K562 (cell line): ENCODE results near the gene EIF2S2. TPM values are rescaled to one million over a fixed set of nuclear protein-coding genes. Genes with fewer than 3 reads are reported as not detected.

Experiments
- ATAC-seq: fragments of 200-7000 bp; cut with Tn5 transposase; 3 replicates; pipeline ENCODE4 v1.9.1; 2020; ENCODE audit warnings: moderate library complexity
- BruUV-seq: library from RNA; stranded (reverse); fragments of 400-500 nt; replicated peaks from 2 replicates; lab custom pipeline; 2021; lab: Mats Ljungman, UMichigan
- CTCF ChIA-PET: fragments of 300-600 bp; formaldehyde crosslinking; extraction: SDS; loops from one replicate; lab custom pipeline; 2021; ENCODE audit warnings: low intra/inter-chr PET ratio; lab: Yijun Ruan, JAX
- POLR2A ChIA-PET: fragments of 300-600, 350-650 bp; sonication (Branson Sonifier 250); formaldehyde crosslinking; extraction: SDS; loops from one replicate; lab custom pipeline; 2021; ENCODE audit warnings: antibody characterized with exemption, inconsistent platforms; lab: Yijun Ruan, JAX
- DNase-seq, 4 experiments: peaks; one replicate each; pipeline versions ENCODE4 v3.0.0 to v3.0.0-alpha.2; 2011 to 2018; ENCODE audit warnings: low spot score in 3 of 4, mixed read lengths in 3 of 4; ENCODE audit errors: extremely low read depth in 1 of 4
- FAIRE-seq: peaks from 2 replicates; lab custom pipeline; 2011; peaks lifted over from hg19 to GRCh38; lab: Jason Lieb, UNC
- H2AFZ ChIP-seq: 2 replicates; pipeline ENCODE4 v1.6.0; 2011; ENCODE audit warnings: low read depth, low read length, control low read depth, inconsistent platforms
- H3K27ac ChIP-seq: fragments of 200-600 bp; 3 replicates; pipeline ENCODE4 v1.8.0; 2011; ENCODE audit warnings: low read depth, mild to moderate bottlenecking, control low read depth, inconsistent platforms, low read length, moderate library complexity, mixed read lengths; ENCODE audit errors: extremely low read depth
- H3K27me3 ChIP-seq, 2 experiments: fragments of 300-600 bp in 1 of 2; 2 replicates in 1 of 2; 3 replicates in 1 of 2; pipeline versions ENCODE4 v1.6.0 to v1.8.0; 2011; ENCODE audit warnings: inconsistent platforms in 2 of 2, low read length in 2 of 2, mild to moderate bottlenecking in 1 of 2, mixed read lengths in 1 of 2, moderate library complexity in 1 of 2; ENCODE audit not compliant: control insufficient read depth in 2 of 2, insufficient read depth in 2 of 2
- H3K36me3 ChIP-seq: fragments of 300-600 bp; 3 replicates; pipeline ENCODE4 v1.8.0; 2011; ENCODE audit warnings: mild to moderate bottlenecking, low read length, inconsistent platforms; ENCODE audit not compliant: control insufficient read depth, insufficient read depth
- H3K4me1 ChIP-seq, 2 experiments: fragments of 200-600 bp in 1 of 2; replicated peaks in 1 of 2; 2 replicates in 1 of 2; 3 replicates in 1 of 2; pipeline versions ENCODE4 v1.5.1 to v1.8.0; 2011; ENCODE audit warnings: inconsistent platforms in 2 of 2, low read length in 2 of 2, mild to moderate bottlenecking in 1 of 2, mixed read lengths in 1 of 2, moderate library complexity in 1 of 2; ENCODE audit not compliant: control insufficient read depth in 2 of 2, insufficient read depth in 2 of 2
- H3K4me2 ChIP-seq: 2 replicates; pipeline ENCODE4 v1.6.1; 2011; ENCODE audit warnings: low read length, control low read depth, inconsistent platforms, mixed read lengths; ENCODE audit not compliant: insufficient read depth
- H3K4me3 ChIP-seq: fragments of 200-600 bp; sonication (generic), shearing (Covaris generic); 2 replicates; pipeline ENCODE4 v1.5.1; 2016; ENCODE audit warnings: control low read depth, inconsistent platforms
- H3K79me2 ChIP-seq: fragments of 200-600 bp; 3 replicates; pipeline ENCODE4 v1.8.0; 2011; ENCODE audit warnings: low read length, inconsistent platforms; ENCODE audit not compliant: control insufficient read depth, insufficient read depth
- H3K9ac ChIP-seq, 2 experiments: 2 replicates each; pipeline versions ENCODE4 v1.6.0 to v1.6.1; 2011; ENCODE audit warnings: low read depth in 2 of 2, low read length in 2 of 2, control low read depth in 1 of 2, inconsistent platforms in 1 of 2, mild to moderate bottlenecking in 1 of 2, mixed read lengths in 1 of 2; ENCODE audit not compliant: insufficient read depth in 1 of 2
- H3K9me1 ChIP-seq: one replicate; pipeline ENCODE4 v1.6.0; 2011; ENCODE audit warnings: inconsistent platforms, mild to moderate bottlenecking, low read length, moderate library complexity; ENCODE audit not compliant: control insufficient read depth, insufficient read depth
- H3K9me3 ChIP-seq: replicated peaks from 2 replicates; pipeline ENCODE4 v1.5.1; 2011; ENCODE audit warnings: low read depth, low read length, inconsistent platforms; ENCODE audit not compliant: control insufficient read depth, insufficient read depth
- H4K20me1 ChIP-seq: replicated peaks from 2 replicates; pipeline ENCODE4 v1.6.1; 2011; ENCODE audit warnings: low read length, inconsistent platforms, mixed read lengths; ENCODE audit not compliant: control insufficient read depth, insufficient read depth
- DACH1 ChIP-seq: fragments of 450-650 bp; IDR thresholded peaks from 2 replicates; pipeline ENCODE4 v1.6.1; 2018; ENCODE audit not compliant: partially characterized antibody
- IRF1 ChIP-seq: sonication (generic); formaldehyde crosslinking; IDR thresholded peaks from 2 replicates; pipeline ENCODE4 v1.8.0; 2022; ENCODE audit warnings: missing genetic modification reagents, mild to moderate bottlenecking, borderline replicate concordance
- MTA3 ChIP-seq: fragments of 450-650 bp; formaldehyde crosslinking; IDR thresholded peaks from 2 replicates; pipeline ENCODE4 v1.6.1; 2017; ENCODE audit warnings: mild to moderate bottlenecking, borderline replicate concordance
- RAD51 ChIP-seq: fragments of 450-650 bp; IDR thresholded peaks from 2 replicates; pipeline ENCODE4 v1.7.1; 2016; ENCODE audit warnings: low read depth, mild to moderate bottlenecking, borderline replicate concordance
- RBBP5 ChIP-seq: fragments of 200-600 bp; sonication (generic); IDR thresholded peaks from 2 replicates; pipeline ENCODE4 v1.6.1; 2012; ENCODE audit warnings: borderline replicate concordance, mild to moderate bottlenecking, low read length, control low read depth, inconsistent platforms; ENCODE audit not compliant: insufficient read depth, poor library complexity, severe bottlenecking
- RBM39 ChIP-seq: fragments of 200-400 bp; formaldehyde crosslinking; optimal IDR thresholded peaks from 2 replicates; pipeline ENCODE3; 2018; ENCODE audit warnings: low read depth, low read length
- RCOR1 ChIP-seq, 2 experiments: IDR thresholded peaks; 2 replicates each; pipeline ENCODE4 v1.6.1; 2012; ENCODE audit warnings: low read depth in 2 of 2, low read length in 2 of 2, borderline replicate concordance in 1 of 2, improper control_type of control experiment in 1 of 2
- RFX1 ChIP-seq: fragments of 450-650 bp; IDR thresholded peaks from 2 replicates; pipeline ENCODE4 v1.6.1; 2016; ENCODE audit warnings: mild to moderate bottlenecking, moderate library complexity
- TAF9B ChIP-seq: fragments of 450-650 bp; IDR thresholded peaks from 2 replicates; pipeline ENCODE4 v1.6.1; 2018; ENCODE audit warnings: mild to moderate bottlenecking; ENCODE audit not compliant: partially characterized antibody
- ZNF140 ChIP-seq: fragments of 250-450 bp; sonication (Bioruptor Pico); IDR thresholded peaks from 2 replicates; pipeline ENCODE4 v1.8.0; 2021; ENCODE audit warnings: moderate library complexity, mild to moderate bottlenecking, inconsistent platforms
- ZNF23 ChIP-seq: fragments of 250-450 bp; sonication (Bioruptor Pico); IDR thresholded peaks from 2 replicates; pipeline ENCODE4 v1.4.0; 2020; ENCODE audit warnings: mild to moderate bottlenecking
- ZNF407 ChIP-seq: fragments of 450-650 bp; IDR thresholded peaks from 2 replicates; pipeline ENCODE4 v1.6.1; 2016; ENCODE audit warnings: low read depth
- ZNF583 ChIP-seq: fragments of 250-450 bp; sonication (Bioruptor Pico); IDR thresholded peaks from 2 replicates; pipeline ENCODE4 v1.4.0; 2020
- ZNF764 ChIP-seq: fragments of 250-450 bp; sonication (Bioruptor Pico); IDR thresholded peaks from 2 replicates; pipeline ENCODE4 v1.4.0; 2020; ENCODE audit warnings: low read depth, mild to moderate bottlenecking, moderate library complexity
- ZZZ3 ChIP-seq: fragments of 450-650 bp; IDR thresholded peaks from 2 replicates; pipeline ENCODE4 v1.6.1; 2016; ENCODE audit warnings: antibody characterized with exemption, mild to moderate bottlenecking, moderate library complexity
- WGBS: fragments of 100-300 bp; shearing (Covaris generic); methylation state at CpG from one replicate; pipeline ENCODE4 v1.1.6; 2016; ENCODE audit warnings: low coverage, mixed read lengths; ENCODE audit not compliant: insufficient coverage; ENCODE audit errors: missing lambda C conversion rate; 5-methylcytosine and 5-hydroxymethylcytosine counted together
- in situ Hi-C: fragments of 300-500 bp; cut with MboI; formaldehyde crosslinking; loops from 4 replicates; pipeline ENCODE4 v1.15.0; 2018; ENCODE audit warnings: inconsistent platforms, mixed read lengths
- intact Hi-C: fragments of 100-400 bp; cut with micrococcal nuclease; formaldehyde crosslinking; loops from 2 replicates; pipeline ENCODE4 v1.14.2; 2022
- polyA plus RNA-seq, 8 experiments: library from polyadenylated mRNA; depleted of rRNA in 4 of 8; stranded (reverse) in 5 of 8; unstranded in 3 of 8; fragments of >200 nt; fragmentation: Nextera tagmentation in 2 of 8; fragmentation: Illumina TruSeq in 1 of 8; extraction: Ambion mirVana in 2 of 8; extraction: Trizol in 1 of 8; gene quantifications; 2 replicates each; pipeline versions ENCODE4 v1.2.1 to v1.2.3, GENCODE V29; 2011 to 2014; ENCODE audit warnings: inconsistent platforms in 1 of 8, missing spikeins in 1 of 8
- total RNA-seq, 7 experiments: library from RNA; depleted of rRNA in 6 of 7; stranded (reverse); fragments of >200 nt in 6 of 7; fragmentation: Illumina TruSeq in 2 of 7; extraction: Trizol in 2 of 7; gene quantifications; 2 replicates each; pipeline versions ENCODE4 v1.2.1 to v1.2.3, GENCODE V29; 2011 to 2021; ENCODE audit warnings: low replicate concordance in 1 of 7

Gene EIF2S2
- total and polyA plus RNA-seq, 9 of the 15 experiments (the other 6 are each of a cell fraction or from before 2014, with no cell fraction given): 79.7 to 220 (median 154) TPM

GRCh38 chr20:34098570-34098969 lies 13.5 kb downstream of the EIF2S2 start:
- Histone ChIP-seq H3K27ac (no peak overlapping the region), H4K20me1 (peaks cover 4% of the 10 kb centered on the region; the same call in 1 of the 2 replicates), H2AFZ (no peak overlapping the region), H3K4me2 (no peak overlapping the region), H3K27me3 (no peaks in the 10 kb centered on the region), H3K9me1 (no peaks in the 10 kb centered on the region), H3K9me3 (no peaks in the 10 kb centered on the region), H3K4me3 (no peak overlapping the region), H3K4me1 (no peaks in the 10 kb centered on the region), H3K9ac (no peak overlapping the region), H3K36me3 (peaks cover 99% of the 10 kb centered on the region), H3K79me2 (peaks cover 65% of the 10 kb centered on the region)
- FAIRE-seq: no peak
- WGBS: 90% methylated on average over 3 of the region's 3 CpGs
- TF ChIP-seq TAF9B (no peak), ZNF140 (CRISPR knock-in tag) (no peak), MTA3 (no peak), RAD51 (no peak), RFX1 (no peak), ZNF583 (CRISPR knock-in tag) (no peak), ZNF407 (no peak), RCOR1 (IDR thresholded peaks at IDR 0.05; ENCODE audit: borderline replicate concordance in 1 of 2, low read depth in 2 of 2, low read length in 2 of 2) (no peak), RBBP5 (no peak), ZNF764 (CRISPR knock-in tag) (no peak), ZNF23 (no peak), RBM39 (no peak), ZZZ3 (no peak), DACH1 (no peak), IRF1 (CRISPR knock-in tag) (no peak)
- CTCF ChIA-PET: no interaction called here
- no peak for ATAC-seq
- intact Hi-C loops (no loop called here), in situ Hi-C loops (no loop called here)
- POLR2A ChIA-PET: interaction anchor here (3.7 kb wide), 1 partner anchor 14 kb away, joined by 17 read pairs; the partner anchor contains the start of gene EIF2S2
- no TSS peak for BruUV-seq
- no peak for DNase-seq
